GM21619 (cell line): ENCODE measurements around the gene YBX1.

Experiments
- ATAC-seq: cut with Tn5 transposase; IDR thresholded peaks from one replicate; pipeline ENCODE4 v1.9.1; 2021; ENCODE audit not compliant: unreplicated experiment

The YBX1 gene

GRCh38 chr1:42734201-42735035 is 52.2 kb downstream of the YBX1 start:
- ATAC-seq: no peak

GRCh38 chr1:42735056-42735455 is 52.8 kb downstream of the YBX1 start:
- ATAC-seq: no peak

GRCh38 chr1:42735477-42736105 is 53.4 kb downstream of the YBX1 start:
- no peak for ATAC-seq

GRCh38 chr1:42736152-42736551 is 53.9 kb downstream of the YBX1 start:
- no peak for ATAC-seq

GRCh38 chr1:42736571-42737200 is 54.5 kb downstream of the YBX1 start:
- no peak for ATAC-seq

- ATAC-seq: no peak
Measured at GRCh38 chr1:42737257-42737656, 55.0 kb downstream of the YBX1 start.

GRCh38 chr1:42737986-42738677 is 55.9 kb downstream of the YBX1 start:
- ATAC-seq: no peak

- no peak for ATAC-seq
Measured at GRCh38 chr1:42738678-42739226, 56.5 kb downstream of the YBX1 start.

GRCh38 chr1:42739753-42740700 is 57.8 kb downstream of the YBX1 start, which contains the start of gene CLDN19:
Gene CLDN19, minus strand, starts transcription at chr1:42740236. Its CDS starts 173 bp downstream, at chr1:42740063.
- no peak for ATAC-seq

GRCh38 chr1:42740851-42741580 is 58.8 kb downstream of the YBX1 start:
- ATAC-seq: no peak

- ATAC-seq: no peak
Measured at GRCh38 chr1:42741706-42742105, 59.5 kb downstream of the YBX1 start.

GRCh38 chr1:42742141-42742540 is 59.9 kb downstream of the YBX1 start:
- ATAC-seq: no peak

GRCh38 chr1:42742617-42743316 is 60.5 kb downstream of the YBX1 start:
- no peak for ATAC-seq

GRCh38 chr1:42743317-42744147 is 61.3 kb downstream of the YBX1 start:
- ATAC-seq: no peak

- no peak for ATAC-seq
Measured at GRCh38 chr1:42744148-42744413, 61.9 kb downstream of the YBX1 start.

- ATAC-seq: no peak
Measured at GRCh38 chr1:42745851-42746250, 63.6 kb downstream of the YBX1 start.

GRCh38 chr1:42746436-42747105 is 64.4 kb downstream of the YBX1 start:
- ATAC-seq: no peak
